H9 (cell line): ENCODE results near the gene MYBBP1A. TPM values are rescaled to one million over a fixed set of nuclear protein-coding genes. Genes with fewer than 3 reads are reported as not detected.

Experiments
- DNase-seq: peaks from one replicate; pipeline ENCODE4 v3.0.0-alpha.2; 2017
- H2AFZ ChIP-seq: one replicate; pipeline ENCODE4 v1.6.1; 2013; ENCODE audit warnings: mild to moderate bottlenecking, low read length, control low read depth, moderate library complexity
- H2AK5ac ChIP-seq: 2 replicates; pipeline ENCODE4 v1.6.1; 2013; ENCODE audit warnings: low read length, control low read depth, mixed read lengths; ENCODE audit not compliant: insufficient read length
- H2BK120ac ChIP-seq: one replicate; pipeline ENCODE4 v1.6.1; 2013; ENCODE audit warnings: low read depth, mild to moderate bottlenecking, low read length, control low read depth, inconsistent platforms; ENCODE audit not compliant: poor library complexity, severe bottlenecking
- H2BK12ac ChIP-seq: 2 replicates; pipeline ENCODE4 v1.6.1; 2013; ENCODE audit warnings: low read length, control low read depth, mixed read lengths, low read depth; ENCODE audit not compliant: insufficient read length
- H2BK15ac ChIP-seq: 2 replicates; pipeline ENCODE4 v1.6.1; 2013; ENCODE audit warnings: low read depth, low read length, control low read depth
- H2BK20ac ChIP-seq: one replicate; pipeline ENCODE4 v1.6.1; 2013; ENCODE audit warnings: low read depth, mild to moderate bottlenecking, low read length, control low read depth, inconsistent platforms; ENCODE audit not compliant: poor library complexity, severe bottlenecking
- H2BK5ac ChIP-seq: 2 replicates; pipeline ENCODE4 v1.6.1; 2013; ENCODE audit warnings: low read length, control low read depth, mixed read lengths; ENCODE audit not compliant: insufficient read length
- H3K14ac ChIP-seq: 2 replicates; pipeline ENCODE4 v1.6.1; 2013; ENCODE audit warnings: low read length, control low read depth; ENCODE audit not compliant: insufficient read depth
- H3K18ac ChIP-seq: 2 replicates; pipeline ENCODE4 v1.6.1; 2013; ENCODE audit warnings: low read depth, mild to moderate bottlenecking, mixed read lengths, low read length, control low read depth; ENCODE audit not compliant: insufficient read length
- H3K23ac ChIP-seq: 2 replicates; pipeline ENCODE4 v1.6.1; 2013; ENCODE audit warnings: low read length, control low read depth, mixed read lengths, low read depth; ENCODE audit not compliant: insufficient read length
- H3K23me2 ChIP-seq: 2 replicates; pipeline ENCODE4 v1.6.1; 2013; ENCODE audit warnings: low read depth, mild to moderate bottlenecking, mixed read lengths, low read length, control low read depth; ENCODE audit not compliant: insufficient read length, poor library complexity, severe bottlenecking
- H3K27ac ChIP-seq: 2 replicates; pipeline ENCODE4 v1.5.1; 2013; ENCODE audit warnings: low read length, control low read depth, mixed read lengths, low read depth; ENCODE audit not compliant: insufficient read length
- H3K27me3 ChIP-seq: 2 replicates; pipeline ENCODE4 v1.6.1; 2013; ENCODE audit warnings: low read length, control low read depth, inconsistent platforms; ENCODE audit not compliant: insufficient read depth
- H3K4ac ChIP-seq: 2 replicates; pipeline ENCODE4 v1.6.1; 2013; ENCODE audit warnings: low read depth, mild to moderate bottlenecking, control low read depth, inconsistent platforms, low read length, moderate library complexity
- H3K4me1 ChIP-seq: 2 replicates; pipeline ENCODE4 v1.6.1; 2013; ENCODE audit warnings: low read length, control low read depth, inconsistent platforms; ENCODE audit not compliant: insufficient read depth
- H3K4me2 ChIP-seq: 2 replicates; pipeline ENCODE4 v1.6.1; 2013; ENCODE audit warnings: low read length, control low read depth, mixed read lengths; ENCODE audit not compliant: insufficient read length, insufficient read depth
- H3K56ac ChIP-seq: 2 replicates; pipeline ENCODE4 v1.6.1; 2013; ENCODE audit warnings: low read depth, mild to moderate bottlenecking, mixed read lengths, low read length, control low read depth; ENCODE audit not compliant: insufficient read length
- H3K79me1 ChIP-seq: 2 replicates; pipeline ENCODE4 v1.6.1; 2013; ENCODE audit warnings: low read depth, mild to moderate bottlenecking, moderate library complexity, low read length, control low read depth, inconsistent platforms; ENCODE audit not compliant: insufficient read depth, poor library complexity, severe bottlenecking
- H3K79me2 ChIP-seq: 2 replicates; pipeline ENCODE4 v1.6.1; 2013; ENCODE audit warnings: low read length, control low read depth, inconsistent platforms; ENCODE audit not compliant: insufficient read depth
- H3K9ac ChIP-seq: 2 replicates; pipeline ENCODE4 v1.6.1; 2013; ENCODE audit warnings: low read length, control low read depth, mixed read lengths; ENCODE audit not compliant: insufficient read length; ENCODE audit errors: extremely low read depth
- H3K9me3 ChIP-seq: one replicate; pipeline ENCODE4 v1.6.1; 2013; ENCODE audit warnings: low read depth, low read length, inconsistent platforms; ENCODE audit not compliant: control insufficient read depth
- H3T11ph ChIP-seq: one replicate; pipeline ENCODE4 v1.6.1; 2013; ENCODE audit warnings: mild to moderate bottlenecking, low read length, control low read depth, inconsistent platforms
- H4K20me1 ChIP-seq: one replicate; pipeline ENCODE4 v1.6.1; 2013; ENCODE audit not compliant: control insufficient read depth, insufficient read length, insufficient read depth
- H4K5ac ChIP-seq: 2 replicates; pipeline ENCODE4 v1.6.1; 2013; ENCODE audit warnings: low read depth, mild to moderate bottlenecking, mixed read lengths, low read length, control low read depth; ENCODE audit not compliant: insufficient read length
- H4K8ac ChIP-seq: replicated peaks from 2 replicates; pipeline ENCODE4 v1.6.1; 2013; ENCODE audit warnings: low read length, control low read depth, mixed read lengths, low read depth; ENCODE audit not compliant: insufficient read length
- H4K91ac ChIP-seq: 2 replicates; pipeline ENCODE4 v1.6.1; 2013; ENCODE audit warnings: low read depth, mild to moderate bottlenecking, moderate library complexity, mixed read lengths, low read length, control low read depth; ENCODE audit not compliant: insufficient read length
- H3K27ac Mint-ChIP-seq, 3 experiments: 2 replicates in 2 of 3; 3 replicates in 1 of 3; pipeline ENCODE4 v1.8.0; 2020 to 2021; ENCODE audit warnings: mixed read lengths in 3 of 3, mild to moderate bottlenecking in 1 of 3, moderate library complexity in 1 of 3
- H3K27me3 Mint-ChIP-seq: 2 replicates; pipeline ENCODE4 v1.8.0; 2021; ENCODE audit warnings: low read depth, mild to moderate bottlenecking, moderate library complexity, mixed read lengths
- H3K36me3 Mint-ChIP-seq, 3 experiments: 2 replicates in 2 of 3; 3 replicates in 1 of 3; pipeline ENCODE4 v1.8.0; 2020 to 2021; ENCODE audit warnings: low read depth in 3 of 3, mixed read lengths in 3 of 3; ENCODE audit not compliant: insufficient read depth in 1 of 3
- H3K4me1 Mint-ChIP-seq, 2 experiments: 2 replicates each; pipeline ENCODE4 v1.8.0; 2020; ENCODE audit warnings: mixed read lengths in 2 of 2
- H3K4me3 Mint-ChIP-seq, 2 experiments: 2 replicates in 1 of 2; 3 replicates in 1 of 2; pipeline ENCODE4 v1.8.0; 2020 to 2021; ENCODE audit warnings: mild to moderate bottlenecking in 2 of 2, mixed read lengths in 2 of 2, moderate library complexity in 1 of 2
- H3K9me3 Mint-ChIP-seq, 2 experiments: 2 replicates in 1 of 2; 3 replicates in 1 of 2; pipeline ENCODE4 v1.8.0; 2020; ENCODE audit warnings: mild to moderate bottlenecking in 2 of 2, mixed read lengths in 2 of 2, moderate library complexity in 1 of 2
- CTCF ChIP-seq: fragments of 200-600 bp; sonication (generic); conservative IDR thresholded peaks from 3 replicates; pipeline ENCODE4 v1.8.0; 2021; ENCODE audit warnings: antibody characterized with exemption, mild to moderate bottlenecking
- WGBS: extraction: QIAGEN DNeasy Blood & Tissue Kit; methylation state at CpG from one replicate; pipeline ENCODE4 v1.1.7; 2013; ENCODE audit warnings: missing lambda C conversion rate, low lambda C conversion rate, mixed read lengths; ENCODE audit not compliant: insufficient read length; ENCODE audit errors: extremely low coverage; 5-methylcytosine and 5-hydroxymethylcytosine counted together
- total RNA-seq: library from RNA; stranded (reverse); gene quantifications from 2 replicates; pipeline ENCODE4 v1.2.1, GENCODE V29; 2021

The MYBBP1A gene
- total RNA-seq, 1 experiment from 2014 or later, result 181 TPM

- H3K9ac ChIP-seq, result no peak overlapping the region
- H3K9me3 ChIP-seq, result no peaks in the 10 kb centered on the region
- peak; percentile 58; the same call in 2 of the 3 replicates for TF ChIP-seq CTCF
- H3K4ac ChIP-seq, result no peak overlapping the region
- H3K4me1 ChIP-seq, result peaks cover 4% of the 10 kb centered on the region; the same call in 1 of the 2 replicates
- H2BK15ac ChIP-seq, result no peak overlapping the region
- H3K79me1 ChIP-seq, result no peaks in the 10 kb centered on the region
- no peak overlapping the region for H4K5ac ChIP-seq
- no peak overlapping the region for H3K27ac ChIP-seq
- no peak overlapping the region for H4K8ac ChIP-seq
- no peaks in the 10 kb centered on the region for H3K79me2 ChIP-seq
- H2BK20ac ChIP-seq, result no peak overlapping the region
- no peaks in the 10 kb centered on the region for H3K9me3 Mint-ChIP-seq
- H4K91ac ChIP-seq, result no peak overlapping the region
- no peak overlapping the region for H3K23ac ChIP-seq
- WGBS, result no CpG with 5 or more reads among the region's 11 CpGs
- H2BK120ac ChIP-seq, result no peak overlapping the region
- no peak overlapping the region for H3K18ac ChIP-seq
- H3K14ac ChIP-seq, result no peak overlapping the region
- H2AK5ac ChIP-seq, result no peak overlapping the region
- H2BK12ac ChIP-seq, result no peak overlapping the region
- no peak overlapping the region for H2BK5ac ChIP-seq
- H3K23me2 ChIP-seq, result no peaks in the 10 kb centered on the region
- peaks cover 13% of the 10 kb centered on the region for H3K27me3 Mint-ChIP-seq
- H3K4me2 ChIP-seq, result no peak overlapping the region
- H3K4me1 Mint-ChIP-seq, result peaks cover 20 to 26% of the 10 kb centered on the region in 2 experiments
- H3K27me3 ChIP-seq, result no peaks in the 10 kb centered on the region
- H3K27ac Mint-ChIP-seq, result no peak overlapping the region; a peak in 1 of 7 replicates
- DNase-seq, result peak; percentile 74
- no peak overlapping the region for H3K4me3 Mint-ChIP-seq
- no peaks in the 10 kb centered on the region for H4K20me1 ChIP-seq
- no peak overlapping the region for H3K56ac ChIP-seq
- no peaks in the 10 kb centered on the region for H3K36me3 Mint-ChIP-seq
- no peak overlapping the region for H2AFZ ChIP-seq
- H3T11ph ChIP-seq, result no peak overlapping the region
These were observed 5.7 kb upstream of the MYBBP1A start for GRCh38 chr17:4560837-4561256.
